Heart right ventricle (tissue), 16 donors: Measurements from ENCODE around the gene CD180. TPM values are rescaled to one million over a fixed set of nuclear protein-coding genes. Genes with fewer than 3 reads are reported as not detected.
"Not testable (repeated sequence)": the region's sequence is repeated elsewhere in the genome, so short reads cannot be mapped to it uniquely, and the experiment has no call there.

Experiments used
- ATAC-seq, 8 donors: fragments of 200-7000 bp; cut with Tn5 transposase; one replicate each; pipeline ENCODE4 v1.9.1; 2020; ENCODE audit warnings: mild to moderate bottlenecking in 8 of 8, moderate library complexity in 8 of 8, moderate number of reproducible peaks in 1 of 8
- DNase-seq, 2 donors: peaks; one replicate each; pipeline ENCODE4 v3.0.0-alpha.2; 2020
- H3K27ac ChIP-seq, 10 donors: fragments of 200-600 bp; sonication (generic) in 2 of 10; one replicate each; pipeline versions ENCODE4 v1.5.0 to v1.8.0; 2020 to 2022; ENCODE audit warnings: mild to moderate bottlenecking in 3 of 10
- H3K27me3 ChIP-seq, 7 donors: fragments of 200-600 bp; one replicate each; pipeline ENCODE4 v1.8.0; 2021 to 2022; ENCODE audit warnings: mild to moderate bottlenecking in 2 of 7
- H3K36me3 ChIP-seq, 9 donors: fragments of 200-600 bp; sonication (generic) in 1 of 9; one replicate each; pipeline versions ENCODE4 v1.5.0 to v1.8.0; 2020 to 2022; ENCODE audit warnings: mild to moderate bottlenecking in 2 of 9
- H3K4me1 ChIP-seq, 9 donors: fragments of 200-600 bp; sonication (generic) in 1 of 9; one replicate each; pipeline versions ENCODE4 v1.5.0 to v1.8.0; 2020 to 2022; ENCODE audit warnings: mild to moderate bottlenecking in 4 of 9
- H3K4me3 ChIP-seq, 10 donors: fragments of 200-600 bp; sonication (generic) in 2 of 10; one replicate each; pipeline versions ENCODE4 v1.5.0 to v1.8.0; 2020 to 2022; ENCODE audit warnings: mild to moderate bottlenecking in 7 of 10, moderate library complexity in 2 of 10
- H3K9me3 ChIP-seq, 11 donors: fragments of 200-600 bp in 10 of 11; sonication (generic) in 2 of 11; one replicate each; pipeline versions ENCODE4 v1.5.0 to v1.8.0; 2013 to 2022; ENCODE audit warnings: mild to moderate bottlenecking in 2 of 11, control low read depth in 1 of 11, moderate library complexity in 1 of 11
- CTCF ChIP-seq, 9 donors: fragments of 200-600 bp; sonication (generic) in 2 of 9; IDR thresholded peaks; one replicate each; pipeline versions ENCODE4 v1.5.0 to v1.8.0; 2021 to 2022; ENCODE audit warnings: antibody characterized with exemption in 9 of 9, mild to moderate bottlenecking in 5 of 9, moderate library complexity in 1 of 9
- WGBS, 2 donors: extraction: QIAGEN DNeasy Blood & Tissue Kit; methylation state at CpG; one replicate each; pipeline ENCODE4 v1.1.7; 2013; ENCODE audit warnings: inconsistent platforms in 1 of 2; 5-methylcytosine and 5-hydroxymethylcytosine counted together
- intact Hi-C, 10 donors: fragments of 100-400 bp; cut with DNase I; formaldehyde crosslinking; loops; one replicate each; pipeline versions ENCODE4 v1.11.1 to v1.14.2; 2022
- polyA plus RNA-seq, 2 donors: library from polyadenylated mRNA; stranded (reverse); fragments of 200-250 nt; gene quantifications; one replicate each; pipeline ENCODE4 v1.2.3, GENCODE V29; 2013
- total RNA-seq, 10 donors: library from RNA; stranded (reverse); fragmentation: NEBNext Ultra II Directional in 3 of 10; extraction: Animal tissue kit (Norgen Biotek cat#: 25700) in 3 of 10; gene quantifications; one replicate each; pipeline versions ENCODE4 v1.2.1 to v1.2.4, GENCODE V29; 2021 to 2023
- donor health status: Arrhythmogenic right ventricular cardiomyopathy.
- donor health status: ischemic (EF 13 %, LVEDD 7.1; RV severe dilation, severe dysfunction).
- donor health status: healthy with polysubstance abuse.
- donor health status: DM: no; HTN: yes; CAD: no.
- donor health status: DM: no; HTN: no; CAD: no.
- donor health status: ischemic (EF 25% LVEDD 6.9; RV normal size, moderate dysfunction).
- donor health status: ischemic (EF 25% LVEDD 5.7; RV mildly dilated, moderate dysfunction).
- donor health status: healthy.
- donor health status: DM: yes; HTN: yes; CAD: no.
- donor health status: Ischemic cardiomyopathy.
- donor health status: ischemic (EF 35%, LVEDD 5.7; RV mildly dilated, moderate dysfunction).
- donor health status: nonischemic (EF 11% LVEDD 7.7; RV severe dilation, severe dysfunction).
- donor health status: DM: yes; HTN: yes; CAD: no.
- donor health status: PGD.
- donor health status: ischemic (EF 29% LVEDD 5.4; RV normal size, mild dysfunction).
- donor health status: nonischemic (EF 23%, LVEDD 6.1; RV moderate dilation, normal function).

The CD180 gene
- total and polyA plus RNA-seq, 12 donors, result 0.12 to 3.3 (median 0.16) TPM; not detected in 1

DNA sequence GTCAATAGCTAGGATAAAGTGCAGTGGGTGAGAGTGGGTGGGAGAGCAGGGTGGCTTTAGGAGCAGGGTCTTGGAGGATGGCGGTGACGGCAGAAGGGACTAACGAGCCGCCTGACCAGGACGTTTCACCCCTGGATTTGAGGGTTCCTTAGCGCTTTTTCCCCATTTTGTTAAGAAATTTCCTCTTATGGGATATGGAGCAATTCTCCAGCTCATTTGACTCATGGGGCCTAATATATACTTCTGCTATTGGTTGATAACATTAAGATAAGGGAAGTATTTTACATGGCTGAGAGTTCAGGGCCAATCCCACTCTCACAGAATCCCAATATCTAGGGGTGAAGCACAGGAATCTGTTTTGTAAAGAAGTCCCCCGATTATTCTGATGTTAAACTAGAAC lies 17.6 kb downstream of the CD180 start:
- 92 to 99% methylated on average over 7 of the region's 7 CpGs for WGBS, 2 donors
- no peak for TF ChIP-seq CTCF (IDR thresholded peaks at IDR 0.05)

GRCh38 chr5:67178085-67178484 lies 18.5 kb downstream of the CD180 start:
- DNase-seq (no peak), ATAC-seq (no peak)
- WGBS, 2 donors, result 73 to 86% methylated on average over 1 of the region's 1 CpG
- TF ChIP-seq CTCF (IDR thresholded peaks at IDR 0.05), result no peak
- Histone ChIP-seq H3K9me3 (peaks cover 0 to 20% (median 0%) of the 10 kb centered on the region in 11 donors), H3K4me3 (no peak overlapping the region), H3K36me3 (no peaks in the 10 kb centered on the region), H3K4me1 (peaks cover 0 to 40% (median 6%) of the 10 kb centered on the region in 9 donors), H3K27me3 (no peaks in the 10 kb centered on the region), H3K27ac (no peak overlapping the region)
- intact Hi-C loops, result no loop called here

More for the DNA sequence above, 17.6 kb downstream of the CD180 start:
- ATAC-seq, result no peak
- no peak for DNase-seq
- Histone ChIP-seq H3K36me3 (no peaks in the 10 kb centered on the region), H3K27ac (no peak overlapping the region), H3K27me3 (no peaks in the 10 kb centered on the region), H3K9me3 (peaks cover 0 to 20% (median 0%) of the 10 kb centered on the region in 11 donors), H3K4me1 (peaks cover 0 to 41% (median 6%) of the 10 kb centered on the region in 9 donors), H3K4me3 (no peak overlapping the region)
- intact Hi-C loops, result no loop called here

- H3K27ac ChIP-seq, result no peak overlapping the region
- peaks cover 0 to 20% (median 0%) of the 10 kb centered on the region in 11 donors for H3K9me3 ChIP-seq
- H3K36me3 ChIP-seq, result peaks cover 0 to 7% (median 0%) of the 10 kb centered on the region in 9 donors
- TF ChIP-seq CTCF (IDR thresholded peaks at IDR 0.05), result no peak
- peaks cover 0 to 29% (median 4%) of the 10 kb centered on the region in 9 donors for H3K4me1 ChIP-seq
- no peak overlapping the region for H3K4me3 ChIP-seq
- DNase-seq, result no peak
- H3K27me3 ChIP-seq, result no peaks in the 10 kb centered on the region
- ATAC-seq, result no peak
- intact Hi-C loops, result no loop called here
These were observed 19.7 kb downstream of the CD180 start for GRCh38 chr5:67176936-67177335.

DNA sequence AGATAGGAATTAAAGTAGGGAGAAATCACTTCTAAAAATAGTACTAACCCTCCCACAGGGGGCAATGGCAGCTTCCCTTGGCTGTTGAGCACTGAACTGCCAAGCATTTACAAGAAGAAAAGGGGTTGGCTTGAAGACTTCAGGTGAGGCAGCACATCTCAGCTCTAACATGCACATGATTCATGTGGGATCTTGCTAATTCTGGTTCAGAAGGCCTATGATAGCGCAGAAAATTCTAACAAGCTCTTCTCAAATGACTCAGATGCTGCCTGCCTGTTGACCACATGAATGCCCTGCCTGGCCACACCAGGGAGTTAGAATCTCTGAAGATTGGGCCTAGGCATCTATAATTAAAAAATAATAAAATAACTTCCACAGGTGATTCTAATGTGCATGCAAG lies 22.6 kb downstream of the CD180 start:
- peaks cover 0 to 25% (median 0%) of the 10 kb centered on the region in 9 donors for H3K4me1 ChIP-seq
- H3K4me3 ChIP-seq, result no peak overlapping the region
- TF ChIP-seq CTCF (IDR thresholded peaks at IDR 0.05), result no peak
- H3K27ac ChIP-seq, result no peak overlapping the region
- intact Hi-C loops, result loop anchor here in 1 of 10 donors (5.0 kb wide), 1 partner anchor 33 kb away; no protein-coding TSS in a partner anchor
- peaks cover 0 to 20% (median 0%) of the 10 kb centered on the region in 11 donors for H3K9me3 ChIP-seq
- no peak for ATAC-seq
- WGBS, 2 donors, result 98 to 100% methylated on average over 1 of the region's 1 CpG
- peaks cover 0 to 34% (median 6%) of the 10 kb centered on the region in 9 donors for H3K36me3 ChIP-seq
- DNase-seq, result no peak
- no peaks in the 10 kb centered on the region for H3K27me3 ChIP-seq

DNA sequence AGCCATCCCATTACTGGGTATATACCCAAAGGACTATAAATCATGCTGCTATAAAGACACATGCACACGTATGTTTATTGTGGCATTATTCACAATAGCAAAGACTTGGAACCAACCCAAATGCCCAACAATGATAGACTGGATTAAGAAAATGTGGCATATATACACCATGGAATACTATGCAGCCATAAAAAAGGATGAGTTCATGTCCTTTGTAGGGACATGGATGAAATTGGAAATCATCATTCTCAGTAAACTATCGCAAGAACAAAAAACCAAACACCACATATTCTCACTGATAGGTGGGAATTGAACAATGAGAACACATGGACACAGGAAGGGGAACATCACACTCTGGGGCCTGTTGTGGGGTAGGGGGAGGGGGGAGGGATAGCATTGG lies 23.2 kb downstream of the CD180 start:
- H3K4me3 ChIP-seq, ATAC-seq, H3K27me3 ChIP-seq, H3K27ac ChIP-seq, DNase-seq: not testable (repeated sequence)
- peaks cover 0 to 40% (median 6%) of the 10 kb centered on the region in 9 donors for H3K36me3 ChIP-seq
- 71% methylated on average over 1 of the region's 2 CpGs; no CpG with 5 or more reads in 1 of the 2 donors for WGBS, 2 donors
- peaks cover 0 to 20% (median 0%) of the 10 kb centered on the region in 11 donors for H3K9me3 ChIP-seq
- peaks cover 0 to 22% (median 0%) of the 10 kb centered on the region in 9 donors for H3K4me1 ChIP-seq
- intact Hi-C loops, result loop anchor here in 1 of 10 donors (5.0 kb wide), 1 partner anchor 34 kb away; no protein-coding TSS in a partner anchor
